ENCODE results near the gene SERPINA4. TPM values are rescaled to one million over a fixed set of nuclear protein-coding genes. Genes with fewer than 3 reads are reported as not detected.

SERPINA4 gene
- total and polyA plus RNA-seq, 2 of the 13 experiments (the other 11 are each of a cell fraction or from before 2014, with no cell fraction given) = 39.1 to 57.8 TPM

GRCh38 chr14:94593749-94594431 lies 32.6 kb downstream of the SERPINA4 start (continued):
- TF ChIP-seq CENPBD1 (CRISPR knock-in tag; IDR thresholded peaks at IDR 0.05; ENCODE audit: borderline replicate concordance, low read depth) (peak; percentile 98), YEATS2 (CRISPR knock-in tag; IDR thresholded peaks at IDR 0.05; ENCODE audit: borderline replicate concordance) (peak; percentile 68; the same call in 1 of the 2 replicates), ZC3H13 (CRISPR knock-in tag; IDR thresholded peaks at IDR 0.05) (peak; percentile 28; the same call in 1 of the 2 replicates), ZFP37 (CRISPR knock-in tag; IDR thresholded peaks at IDR 0.05; ENCODE audit: borderline replicate concordance) (no peak; the same call in 1 of the 2 replicates), HNRNPL (IDR thresholded peaks at IDR 0.05; ENCODE audit: low read depth, low read length) (peak; percentile 75; the same call in 1 of the 2 replicates), ZNF451 (CRISPR knock-in tag; IDR thresholded peaks at IDR 0.05) (peak; percentile 98), AHR (CRISPR knock-in tag; IDR thresholded peaks at IDR 0.05) (peak; percentile 28; the same call in 1 of the 2 replicates), ZNF235 (CRISPR knock-in tag; IDR thresholded peaks at IDR 0.05; ENCODE audit: borderline replicate concordance) (no peak; the same call in 1 of the 2 replicates), ZMAT5 (CRISPR knock-in tag; IDR thresholded peaks at IDR 0.05; ENCODE audit: borderline replicate concordance, low read depth) (no peak), ONECUT2 (CRISPR knock-in tag; IDR thresholded peaks at IDR 0.05) (peak; percentile 63), ZNF30 (CRISPR knock-in tag; IDR thresholded peaks at IDR 0.05) (no peak), ZNF577 (CRISPR knock-in tag; IDR thresholded peaks at IDR 0.05; ENCODE audit: borderline replicate concordance, low read depth) (no peak), ARNT2 (CRISPR knock-in tag; IDR thresholded peaks at IDR 0.05; ENCODE audit: low read depth) (peak; percentile 96), EEA1 (CRISPR knock-in tag; IDR thresholded peaks at IDR 0.05; ENCODE audit: borderline replicate concordance) (no peak), ZNF501 (CRISPR knock-in tag; IDR thresholded peaks at IDR 0.05) (peak; percentile 99), TOPORS (CRISPR knock-in tag; IDR thresholded peaks at IDR 0.05) (0 out of 2 replicates have a peak, but pooled peaks have one; percentile 28), ZNF460 (CRISPR knock-in tag; IDR thresholded peaks at IDR 0.05; ENCODE audit: borderline replicate concordance) (peak; percentile 84; the same call in 1 of the 2 replicates), SIX4 (CRISPR knock-in tag; IDR thresholded peaks at IDR 0.05) (peak; percentile 93), ZEB1 (IDR thresholded peaks at IDR 0.05; ENCODE audit: insufficient replicate concordance, low read depth) (no peak)
- TF ChIP-seq, protein P1, sequence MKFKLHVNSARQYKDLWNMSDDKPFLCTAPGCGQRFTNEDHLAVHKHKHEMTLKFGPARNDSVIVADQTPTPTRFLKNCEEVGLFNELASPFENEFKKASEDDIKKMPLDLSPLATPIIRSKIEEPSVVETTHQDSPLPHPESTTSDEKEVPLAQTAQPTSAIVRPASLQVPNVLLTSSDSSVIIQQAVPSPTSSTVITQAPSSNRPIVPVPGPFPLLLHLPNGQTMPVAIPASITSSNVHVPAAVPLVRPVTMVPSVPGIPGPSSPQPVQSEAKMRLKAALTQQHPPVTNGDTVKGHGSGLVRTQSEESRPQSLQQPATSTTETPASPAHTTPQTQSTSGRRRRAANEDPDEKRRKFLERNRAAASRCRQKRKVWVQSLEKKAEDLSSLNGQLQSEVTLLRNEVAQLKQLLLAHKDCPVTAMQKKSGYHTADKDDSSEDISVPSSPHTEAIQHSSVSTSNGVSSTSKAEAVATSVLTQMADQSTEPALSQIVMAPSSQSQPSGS (CRISPR knock-in tag; IDR thresholded peaks at IDR 0.05) = peak; percentile 98
- TF ChIP-seq, protein P2, sequence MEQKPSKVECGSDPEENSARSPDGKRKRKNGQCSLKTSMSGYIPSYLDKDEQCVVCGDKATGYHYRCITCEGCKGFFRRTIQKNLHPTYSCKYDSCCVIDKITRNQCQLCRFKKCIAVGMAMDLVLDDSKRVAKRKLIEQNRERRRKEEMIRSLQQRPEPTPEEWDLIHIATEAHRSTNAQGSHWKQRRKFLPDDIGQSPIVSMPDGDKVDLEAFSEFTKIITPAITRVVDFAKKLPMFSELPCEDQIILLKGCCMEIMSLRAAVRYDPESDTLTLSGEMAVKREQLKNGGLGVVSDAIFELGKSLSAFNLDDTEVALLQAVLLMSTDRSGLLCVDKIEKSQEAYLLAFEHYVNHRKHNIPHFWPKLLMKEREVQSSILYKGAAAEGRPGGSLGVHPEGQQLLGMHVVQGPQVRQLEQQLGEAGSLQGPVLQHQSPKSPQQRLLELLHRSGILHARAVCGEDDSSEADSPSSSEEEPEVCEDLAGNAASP (CRISPR knock-in tag; IDR thresholded peaks at IDR 0.05; ENCODE audit: borderline replicate concordance) = peak; percentile 99
- TF ChIP-seq, protein P3, sequence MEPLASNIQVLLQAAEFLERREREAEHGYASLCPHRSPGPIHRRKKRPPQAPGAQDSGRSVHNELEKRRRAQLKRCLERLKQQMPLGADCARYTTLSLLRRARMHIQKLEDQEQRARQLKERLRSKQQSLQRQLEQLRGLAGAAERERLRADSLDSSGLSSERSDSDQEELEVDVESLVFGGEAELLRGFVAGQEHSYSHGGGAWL (CRISPR knock-in tag; IDR thresholded peaks at IDR 0.05) = no peak; the same call in 1 of the 2 replicates
- TF ChIP-seq, protein P4, sequence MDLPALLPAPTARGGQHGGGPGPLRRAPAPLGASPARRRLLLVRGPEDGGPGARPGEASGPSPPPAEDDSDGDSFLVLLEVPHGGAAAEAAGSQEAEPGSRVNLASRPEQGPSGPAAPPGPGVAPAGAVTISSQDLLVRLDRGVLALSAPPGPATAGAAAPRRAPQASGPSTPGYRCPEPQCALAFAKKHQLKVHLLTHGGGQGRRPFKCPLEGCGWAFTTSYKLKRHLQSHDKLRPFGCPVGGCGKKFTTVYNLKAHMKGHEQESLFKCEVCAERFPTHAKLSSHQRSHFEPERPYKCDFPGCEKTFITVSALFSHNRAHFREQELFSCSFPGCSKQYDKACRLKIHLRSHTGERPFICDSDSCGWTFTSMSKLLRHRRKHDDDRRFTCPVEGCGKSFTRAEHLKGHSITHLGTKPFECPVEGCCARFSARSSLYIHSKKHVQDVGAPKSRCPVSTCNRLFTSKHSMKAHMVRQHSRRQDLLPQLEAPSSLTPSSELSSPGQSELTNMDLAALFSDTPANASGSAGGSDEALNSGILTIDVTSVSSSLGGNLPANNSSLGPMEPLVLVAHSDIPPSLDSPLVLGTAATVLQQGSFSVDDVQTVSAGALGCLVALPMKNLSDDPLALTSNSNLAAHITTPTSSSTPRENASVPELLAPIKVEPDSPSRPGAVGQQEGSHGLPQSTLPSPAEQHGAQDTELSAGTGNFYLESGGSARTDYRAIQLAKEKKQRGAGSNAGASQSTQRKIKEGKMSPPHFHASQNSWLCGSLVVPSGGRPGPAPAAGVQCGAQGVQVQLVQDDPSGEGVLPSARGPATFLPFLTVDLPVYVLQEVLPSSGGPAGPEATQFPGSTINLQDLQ (CRISPR knock-in tag; IDR thresholded peaks at IDR 0.05) = peak; percentile 94

Measured in HepG2 (cell line).